Astrocyte (in vitro differentiated cells and primary cell): Measurements from ENCODE around the gene ACAA1. TPM values are rescaled to one million over a fixed set of nuclear protein-coding genes. Genes with fewer than 3 reads are reported as not detected.

Experiments used
- DNase-seq: peaks from one replicate; pipeline ENCODE4 v3.0.0-alpha.2; 2010; ENCODE audit warnings: low read depth
- FAIRE-seq: peaks from 2 replicates; lab custom pipeline; 2011; peaks lifted over from hg19 to GRCh38; lab: Jason Lieb, UNC
- H2AFZ ChIP-seq: 2 replicates; pipeline ENCODE4 v1.6.0; 2012; ENCODE audit warnings: low read depth, low read length, inconsistent platforms
- H3K27ac ChIP-seq: 2 replicates; pipeline ENCODE4 v1.5.1; 2011; ENCODE audit warnings: low read depth, low read length, inconsistent platforms
- H3K27me3 ChIP-seq: 2 replicates; pipeline ENCODE4 v1.6.0; 2011; ENCODE audit warnings: low read length, inconsistent platforms; ENCODE audit not compliant: insufficient read depth
- H3K36me3 ChIP-seq: 2 replicates; pipeline ENCODE4 v1.5.1; 2011; ENCODE audit warnings: low read length, inconsistent platforms; ENCODE audit not compliant: insufficient read depth
- H3K4me1 ChIP-seq: 2 replicates; pipeline ENCODE4 v1.5.1; 2011; ENCODE audit warnings: low read length, inconsistent platforms; ENCODE audit not compliant: insufficient read depth
- H3K4me2 ChIP-seq: 2 replicates; pipeline ENCODE4 v1.6.0; 2012; ENCODE audit warnings: low read length, inconsistent platforms
- H3K4me3 ChIP-seq: 2 replicates; pipeline ENCODE4 v1.5.1; 2011; ENCODE audit warnings: low read depth, mild to moderate bottlenecking, low read length, inconsistent platforms; ENCODE audit not compliant: insufficient read depth
- H3K79me2 ChIP-seq: 2 replicates; pipeline ENCODE4 v1.6.0; 2012; ENCODE audit warnings: mild to moderate bottlenecking, low read length, inconsistent platforms; ENCODE audit not compliant: insufficient read depth
- H3K9ac ChIP-seq: 2 replicates; pipeline ENCODE4 v1.6.0; 2012; ENCODE audit warnings: mild to moderate bottlenecking, low read length, inconsistent platforms
- H3K9me3 ChIP-seq: 2 replicates; pipeline ENCODE4 v1.5.1; 2012; ENCODE audit warnings: low read depth, mild to moderate bottlenecking, low read length, inconsistent platforms; ENCODE audit not compliant: insufficient read depth
- H4K20me1 ChIP-seq: 2 replicates; pipeline ENCODE4 v1.6.0; 2012; ENCODE audit warnings: low read length, inconsistent platforms; ENCODE audit not compliant: insufficient read depth
- H3K27ac Mint-ChIP-seq: one replicate; pipeline ENCODE4 v1.8.0; 2021; ENCODE audit warnings: mild to moderate bottlenecking, mixed read lengths; ENCODE audit not compliant: unreplicated experiment
- H3K27me3 Mint-ChIP-seq: one replicate; pipeline ENCODE4 v1.8.0; 2021; ENCODE audit warnings: low read depth, mixed read lengths; ENCODE audit not compliant: unreplicated experiment
- H3K36me3 Mint-ChIP-seq: one replicate; pipeline ENCODE4 v1.8.0; 2021; ENCODE audit warnings: low read depth, mixed read lengths; ENCODE audit not compliant: unreplicated experiment
- H3K4me1 Mint-ChIP-seq: one replicate; pipeline ENCODE4 v1.8.0; 2021; ENCODE audit warnings: low read depth, mixed read lengths; ENCODE audit not compliant: unreplicated experiment
- H3K4me3 Mint-ChIP-seq: one replicate; pipeline ENCODE4 v1.8.0; 2021; ENCODE audit warnings: mild to moderate bottlenecking, moderate library complexity, mixed read lengths; ENCODE audit not compliant: unreplicated experiment
- H3K9me3 Mint-ChIP-seq: one replicate; pipeline ENCODE4 v1.8.0; 2021; ENCODE audit warnings: mild to moderate bottlenecking, mixed read lengths; ENCODE audit not compliant: unreplicated experiment
- CTCF ChIP-seq: IDR thresholded peaks from 2 replicates; pipeline ENCODE4 v1.5.1; 2011; ENCODE audit warnings: low read depth, mild to moderate bottlenecking, inconsistent platforms, low read length, moderate library complexity; ENCODE audit not compliant: insufficient read depth
- EZH2 ChIP-seq: IDR thresholded peaks from 2 replicates; pipeline ENCODE4 v1.6.1; 2012; ENCODE audit warnings: mild to moderate bottlenecking, low read length, inconsistent platforms; ENCODE audit not compliant: insufficient read depth
- total RNA-seq: library from RNA; stranded (reverse); gene quantifications from 2 replicates; pipeline ENCODE4 v1.2.1, GENCODE V29; 2021

ACAA1 gene
- total RNA-seq, 1 donor from 2014 or later, result 69.4 TPM

- TF ChIP-seq EZH2 (no peak), CTCF (no peak)
- Mint-ChIP-seq H3K27ac (no peak overlapping the region), H3K4me1 (peaks cover 3% of the 10 kb centered on the region), H3K27me3 (no peaks in the 10 kb centered on the region), H3K4me3 (no peak overlapping the region), H3K36me3 (no peaks in the 10 kb centered on the region), H3K9me3 (no peaks in the 10 kb centered on the region)
- FAIRE-seq, result no peak
- Histone ChIP-seq H3K79me2 (no peaks in the 10 kb centered on the region), H3K4me2 (no peak overlapping the region), H2AFZ (no peak overlapping the region), H3K36me3 (no peaks in the 10 kb centered on the region), H3K27ac (no peak overlapping the region), H3K9ac (no peak overlapping the region), H4K20me1 (no peaks in the 10 kb centered on the region), H3K27me3 (no peaks in the 10 kb centered on the region), H3K9me3 (no peaks in the 10 kb centered on the region), H3K4me1 (peaks cover 7% of the 10 kb centered on the region), H3K4me3 (no peak overlapping the region)
- no peak for DNase-seq
These were observed 16.3 kb upstream of the ACAA1 start for GRCh38 chr3:38153221-38153620.

DNA sequence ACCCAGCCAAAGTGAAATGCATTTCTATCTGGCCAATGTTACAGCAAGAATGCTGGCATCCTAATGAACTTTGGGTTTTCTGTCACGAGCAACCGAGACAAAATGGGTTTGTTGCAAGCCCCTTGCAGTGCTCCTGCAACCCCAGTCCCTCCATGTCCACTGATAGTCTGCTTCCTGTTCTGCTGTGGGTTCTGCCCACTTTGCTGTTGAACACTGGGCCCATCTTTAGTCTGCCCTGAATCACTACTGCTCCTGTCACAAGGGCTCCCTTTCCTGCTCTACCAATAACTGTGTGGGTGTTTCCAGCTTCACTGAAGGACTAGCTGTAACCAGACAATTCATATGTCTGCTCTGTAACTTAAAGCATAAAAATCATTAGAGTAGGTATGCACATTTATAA is 15.7 kb upstream of the ACAA1 start:
- peaks cover 3% of the 10 kb centered on the region for H3K4me1 Mint-ChIP-seq
- FAIRE-seq, result no peak
- no peak for TF ChIP-seq EZH2
- no peak for TF ChIP-seq CTCF

GRCh38 chr3:38151667-38152265 is 14.8 kb upstream of the ACAA1 start:
- Mint-ChIP-seq H3K4me3 (no peak overlapping the region), H3K9me3 (no peaks in the 10 kb centered on the region), H3K27me3 (no peaks in the 10 kb centered on the region), H3K4me1 (peaks cover 3% of the 10 kb centered on the region), H3K36me3 (no peaks in the 10 kb centered on the region), H3K27ac (no peak overlapping the region)
- H3K4me3 ChIP-seq, result no peak overlapping the region
- peaks cover 7% of the 10 kb centered on the region for H3K4me1 ChIP-seq
- H3K4me2 ChIP-seq, result no peak overlapping the region
- FAIRE-seq (no peak), DNase-seq (no peak)
- no peaks in the 10 kb centered on the region for H3K79me2 ChIP-seq
- H3K27me3 ChIP-seq, result no peaks in the 10 kb centered on the region
- no peak overlapping the region for H3K9ac ChIP-seq
- H4K20me1 ChIP-seq, result no peaks in the 10 kb centered on the region
- no peak overlapping the region for H3K27ac ChIP-seq
- H3K36me3 ChIP-seq, result no peaks in the 10 kb centered on the region
- no peak for TF ChIP-seq CTCF
- no peak for TF ChIP-seq EZH2
- no peak overlapping the region for H2AFZ ChIP-seq
- H3K9me3 ChIP-seq, result no peaks in the 10 kb centered on the region

More for the DNA sequence above, 15.7 kb upstream of the ACAA1 start:
- no peaks in the 10 kb centered on the region for H4K20me1 ChIP-seq
- H3K36me3 Mint-ChIP-seq, result no peaks in the 10 kb centered on the region
- no peak overlapping the region for H3K27ac Mint-ChIP-seq
- no peak overlapping the region for H3K4me3 Mint-ChIP-seq
- H3K9me3 Mint-ChIP-seq, result no peaks in the 10 kb centered on the region
- no peak overlapping the region for H3K4me2 ChIP-seq
- H3K9ac ChIP-seq, result no peak overlapping the region
- H3K9me3 ChIP-seq, result no peaks in the 10 kb centered on the region
- no peaks in the 10 kb centered on the region for H3K27me3 Mint-ChIP-seq
- H3K27me3 ChIP-seq, result no peaks in the 10 kb centered on the region
- H3K4me3 ChIP-seq, result no peak overlapping the region
- no peaks in the 10 kb centered on the region for H3K36me3 ChIP-seq
- no peak for DNase-seq
- no peak overlapping the region for H2AFZ ChIP-seq
- H3K79me2 ChIP-seq, result no peaks in the 10 kb centered on the region
- H3K4me1 ChIP-seq, result peaks cover 7% of the 10 kb centered on the region
- H3K27ac ChIP-seq, result no peak overlapping the region
